ENCODE data around the gene HIPK3. TPM values are rescaled to one million over a fixed set of nuclear protein-coding genes. Genes with fewer than 3 reads are reported as not detected.

Gene HIPK3
- total and polyA plus RNA-seq, 4 donors: 17.9 to 189 (median 71.5) TPM

DNA sequence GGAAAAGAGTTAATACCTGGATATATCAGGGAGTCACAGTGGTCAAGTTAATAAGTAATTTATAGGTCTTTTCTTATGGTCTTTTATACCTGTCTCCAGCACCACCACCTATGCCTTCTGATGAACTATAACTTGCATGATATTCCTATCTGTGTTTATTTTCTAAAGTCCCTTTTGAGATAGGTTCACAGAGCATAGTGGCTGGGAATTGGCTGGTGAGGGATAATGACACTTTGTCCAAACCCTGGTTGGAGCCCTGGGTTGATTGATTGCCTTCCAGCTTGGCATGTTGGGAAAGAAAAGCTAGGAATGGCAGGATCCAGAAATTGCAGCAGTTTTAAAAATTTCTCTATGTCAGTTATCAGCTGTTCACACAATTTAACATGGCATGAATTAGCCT lies 23.2 kb downstream of the HIPK3 start:
- peaks cover 0 to 26% (median 0%) of the 10 kb centered on the region in 5 donors for H3K4me1 ChIP-seq (ENCODE audit: control insufficient read depth in 5 of 5, insufficient read depth in 5 of 5, low read length in 5 of 5)
- H3K4me3 ChIP-seq: no peak overlapping the region
- H3K9me3 ChIP-seq (ENCODE audit: control insufficient read depth in 4 of 4, insufficient read depth in 3 of 4, low read length in 3 of 4): no peaks in the 10 kb centered on the region
- H3K36me3 ChIP-seq (ENCODE audit: control insufficient read depth in 4 of 4, insufficient read depth in 4 of 4, low read length in 4 of 4): peaks cover 0 to 2% (median 0%) of the 10 kb centered on the region in 4 donors
- no peak overlapping the region for H3K9ac ChIP-seq (ENCODE audit: insufficient read depth in 1 of 2, low read length in 2 of 2)
- DNase-seq (no peak), ATAC-seq (ENCODE audit: insufficient read depth, low FRiP score) (no peak)
- H3K27ac ChIP-seq (ENCODE audit: low read depth in 1 of 2, low read length in 1 of 2): no peak overlapping the region
- no peaks in the 10 kb centered on the region for H3K27me3 ChIP-seq (ENCODE audit: control insufficient read depth in 3 of 3, insufficient read depth in 3 of 3, low read length in 2 of 3)
- TF ChIP-seq, protein P1, sequence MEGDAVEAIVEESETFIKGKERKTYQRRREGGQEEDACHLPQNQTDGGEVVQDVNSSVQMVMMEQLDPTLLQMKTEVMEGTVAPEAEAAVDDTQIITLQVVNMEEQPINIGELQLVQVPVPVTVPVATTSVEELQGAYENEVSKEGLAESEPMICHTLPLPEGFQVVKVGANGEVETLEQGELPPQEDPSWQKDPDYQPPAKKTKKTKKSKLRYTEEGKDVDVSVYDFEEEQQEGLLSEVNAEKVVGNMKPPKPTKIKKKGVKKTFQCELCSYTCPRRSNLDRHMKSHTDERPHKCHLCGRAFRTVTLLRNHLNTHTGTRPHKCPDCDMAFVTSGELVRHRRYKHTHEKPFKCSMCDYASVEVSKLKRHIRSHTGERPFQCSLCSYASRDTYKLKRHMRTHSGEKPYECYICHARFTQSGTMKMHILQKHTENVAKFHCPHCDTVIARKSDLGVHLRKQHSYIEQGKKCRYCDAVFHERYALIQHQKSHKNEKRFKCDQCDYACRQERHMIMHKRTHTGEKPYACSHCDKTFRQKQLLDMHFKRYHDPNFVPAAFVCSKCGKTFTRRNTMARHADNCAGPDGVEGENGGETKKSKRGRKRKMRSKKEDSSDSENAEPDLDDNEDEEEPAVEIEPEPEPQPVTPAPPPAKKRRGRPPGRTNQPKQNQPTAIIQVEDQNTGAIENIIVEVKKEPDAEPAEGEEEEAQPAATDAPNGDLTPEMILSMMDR (IDR thresholded peaks at IDR 0.05; ENCODE audit: control extremely low read depth, extremely low read depth): no peak

DNA sequence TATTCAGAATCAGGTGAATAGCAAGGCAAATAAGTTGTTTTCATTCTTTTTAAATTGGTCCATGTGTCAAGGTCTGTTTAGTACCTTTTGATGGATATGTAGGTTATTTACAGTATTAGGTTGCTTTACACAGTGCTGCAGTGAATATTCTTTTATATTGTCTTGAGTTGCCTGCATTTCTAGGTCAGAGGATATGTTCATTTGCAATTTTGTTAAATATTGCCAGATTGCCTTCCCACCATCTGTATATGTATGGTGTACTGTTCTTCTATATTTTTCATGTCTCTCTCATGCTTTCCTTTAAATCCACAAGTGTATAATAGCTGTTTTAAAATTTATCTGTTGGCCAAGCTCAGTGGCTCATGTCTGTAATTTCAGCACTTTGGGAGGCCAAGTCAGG lies 24.6 kb downstream of the HIPK3 start:
- H3K4me1 ChIP-seq (ENCODE audit: control insufficient read depth in 5 of 5, insufficient read depth in 5 of 5, low read length in 5 of 5): peaks cover 0 to 19% (median 0%) of the 10 kb centered on the region in 5 donors

DNA sequence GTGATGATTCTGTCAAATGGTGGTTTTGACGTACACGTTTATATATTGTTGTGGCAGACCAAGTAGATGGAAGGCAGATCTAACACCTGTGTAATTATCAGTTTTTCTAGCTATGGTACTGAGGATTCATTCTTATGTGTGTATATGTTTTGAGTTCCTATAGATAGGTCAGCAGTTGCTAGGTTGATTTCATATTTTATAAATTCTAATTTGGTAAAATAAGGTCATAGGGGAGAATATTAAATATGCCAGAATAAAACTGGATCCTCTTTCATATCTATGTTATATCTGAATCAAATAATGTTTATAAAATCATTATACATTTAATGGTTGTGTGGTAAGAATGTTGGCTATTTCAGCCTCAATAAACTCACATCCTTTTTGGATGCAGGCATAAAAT lies 27.6 kb downstream of the HIPK3 start:
- Histone ChIP-seq H3K4me3 (no peak overlapping the region), H3K27ac (ENCODE audit: low read depth in 1 of 2, low read length in 1 of 2) (no peak overlapping the region), H3K9ac (ENCODE audit: insufficient read depth in 1 of 2, low read length in 2 of 2) (no peak overlapping the region), H3K4me1 (ENCODE audit: control insufficient read depth in 5 of 5, insufficient read depth in 5 of 5, low read length in 5 of 5) (peaks cover 0 to 14% (median 0%) of the 10 kb centered on the region in 5 donors), H3K9me3 (ENCODE audit: control insufficient read depth in 4 of 4, insufficient read depth in 3 of 4, low read length in 3 of 4) (no peaks in the 10 kb centered on the region), H3K27me3 (ENCODE audit: control insufficient read depth in 3 of 3, insufficient read depth in 3 of 3, low read length in 2 of 3) (no peaks in the 10 kb centered on the region), H3K36me3 (ENCODE audit: control insufficient read depth in 4 of 4, insufficient read depth in 4 of 4, low read length in 4 of 4) (peaks cover 0 to 11% (median 6%) of the 10 kb centered on the region in 4 donors)
- TF ChIP-seq, protein P1 (IDR thresholded peaks at IDR 0.05; ENCODE audit: control extremely low read depth, extremely low read depth): no peak
- ATAC-seq (ENCODE audit: insufficient read depth, low FRiP score): no peak
- 84 to 85% methylated on average over 2 of the region's 2 CpGs for WGBS, 2 donors
- no peak for DNase-seq

More for the DNA sequence above, 24.6 kb downstream of the HIPK3 start:
- ATAC-seq (ENCODE audit: insufficient read depth, low FRiP score) (no peak), DNase-seq (no peak)
- no peak overlapping the region for H3K9ac ChIP-seq (ENCODE audit: insufficient read depth in 1 of 2, low read length in 2 of 2)
- H3K4me3 ChIP-seq: no peak overlapping the region
- TF ChIP-seq, protein P1 (IDR thresholded peaks at IDR 0.05; ENCODE audit: control extremely low read depth, extremely low read depth): no peak
- no peak overlapping the region for H3K27ac ChIP-seq (ENCODE audit: low read depth in 1 of 2, low read length in 1 of 2)
- H3K27me3 ChIP-seq (ENCODE audit: control insufficient read depth in 3 of 3, insufficient read depth in 3 of 3, low read length in 2 of 3): no peaks in the 10 kb centered on the region
- H3K36me3 ChIP-seq (ENCODE audit: control insufficient read depth in 4 of 4, insufficient read depth in 4 of 4, low read length in 4 of 4): peaks cover 0 to 6% (median 3%) of the 10 kb centered on the region in 4 donors
- no peaks in the 10 kb centered on the region for H3K9me3 ChIP-seq (ENCODE audit: control insufficient read depth in 4 of 4, insufficient read depth in 3 of 4, low read length in 3 of 4)

DNA sequence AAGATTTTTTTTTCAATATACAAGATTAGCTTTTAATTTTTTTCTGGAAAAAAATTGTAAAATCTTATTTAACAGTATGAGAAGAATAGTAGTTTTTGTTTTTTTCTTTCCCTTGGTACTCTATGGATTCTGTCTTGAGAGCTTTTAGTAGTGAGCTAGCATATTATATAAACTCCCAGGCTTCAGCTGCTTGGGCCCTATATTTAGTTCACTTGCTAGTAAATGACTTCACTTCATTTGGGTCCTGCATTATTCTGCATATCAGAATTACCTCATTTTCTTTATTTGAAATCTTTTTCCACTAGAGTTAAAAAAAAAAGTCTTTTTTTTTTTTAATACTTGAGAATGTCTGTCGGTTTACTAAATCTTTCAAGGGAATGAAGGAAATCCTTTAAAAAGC lies 33.1 kb downstream of the HIPK3 start:
- Histone ChIP-seq H3K9ac (ENCODE audit: insufficient read depth in 1 of 2, low read length in 2 of 2) (peak overlapping the region in 1 of 2 donors; percentile 23), H3K27ac (ENCODE audit: low read depth in 1 of 2, low read length in 1 of 2) (peak overlapping the region in 1 of 2 donors; percentile 60)
- no peak for DNase-seq

More for the DNA sequence above, 33.1 kb downstream of the HIPK3 start:
- no peaks in the 10 kb centered on the region for H3K27me3 ChIP-seq (ENCODE audit: control insufficient read depth in 3 of 3, insufficient read depth in 3 of 3, low read length in 2 of 3)
- no peak overlapping the region for H3K4me3 ChIP-seq
- peaks cover 0 to 14% (median 6%) of the 10 kb centered on the region in 4 donors for H3K36me3 ChIP-seq (ENCODE audit: control insufficient read depth in 4 of 4, insufficient read depth in 4 of 4, low read length in 4 of 4)
- ATAC-seq (ENCODE audit: insufficient read depth, low FRiP score): no peak
- TF ChIP-seq, protein P1 (IDR thresholded peaks at IDR 0.05; ENCODE audit: control extremely low read depth, extremely low read depth): no peak
- H3K9me3 ChIP-seq (ENCODE audit: control insufficient read depth in 4 of 4, insufficient read depth in 3 of 4, low read length in 3 of 4): no peaks in the 10 kb centered on the region
- 55 to 82% methylated on average over 1 of the region's 1 CpG for WGBS, 2 donors
- H3K4me1 ChIP-seq (ENCODE audit: control insufficient read depth in 5 of 5, insufficient read depth in 5 of 5, low read length in 5 of 5): peaks cover 7 to 24% (median 11%) of the 10 kb centered on the region in 5 donors

Measured in lung (tissue), 12 donors.